SK-N-SH (cell line): Measurements from ENCODE around the gene KRCC1.

Experiments used
- EP300 ChIP-seq, 2 experiments: IDR thresholded peaks; 2 replicates each; pipeline versions ENCODE4 v1.4.0 to v1.6.1; 2012; ENCODE audit warnings: borderline replicate concordance in 1 of 2, low read depth in 1 of 2, low read length in 1 of 2
- EZH2phosphoT487 ChIP-seq: fragments of 200-600 bp; sonication (generic); IDR thresholded peaks from 2 replicates; pipeline ENCODE4 v1.6.1; 2017; ENCODE audit warnings: low read depth, mixed run types, mild to moderate bottlenecking, antibody characterized with exemption, moderate library complexity, borderline replicate concordance
- FOSL2 ChIP-seq: IDR thresholded peaks from 2 replicates; pipeline ENCODE4 v1.4.0; 2012; ENCODE audit warnings: low read depth, mild to moderate bottlenecking, moderate library complexity, borderline replicate concordance
- POLR2AphosphoS5 ChIP-seq: IDR thresholded peaks from 2 replicates; pipeline ENCODE4 v1.6.1; 2012; ENCODE audit warnings: low read depth, low read length
- SIN3A ChIP-seq: IDR thresholded peaks from 2 replicates; pipeline ENCODE4 v1.6.1; 2012; ENCODE audit warnings: low read depth, mild to moderate bottlenecking, low read length, moderate library complexity, borderline replicate concordance
- TAF1 ChIP-seq: IDR thresholded peaks from 2 replicates; pipeline ENCODE4 v1.6.1; 2012; ENCODE audit warnings: low read depth, mild to moderate bottlenecking, low read length, moderate library complexity, borderline replicate concordance
- TCF12 ChIP-seq: IDR thresholded peaks from 2 replicates; pipeline ENCODE4 v1.4.0; 2012
- TEAD4 ChIP-seq: IDR thresholded peaks from 2 replicates; pipeline ENCODE4 v1.4.0; 2012; ENCODE audit warnings: mild to moderate bottlenecking, borderline replicate concordance; ENCODE audit not compliant: insufficient read depth
- TF ChIP-seq, protein P1 (sequence below): fragments of 200-600 bp; sonication (generic); IDR thresholded peaks from 2 replicates; pipeline ENCODE4 v1.6.1; 2017; ENCODE audit warnings: antibody characterized with exemption, mild to moderate bottlenecking, moderate library complexity
- TF ChIP-seq, protein P2 (sequence below): fragments of 150-350 bp; IDR thresholded peaks from 2 replicates; pipeline ENCODE4 v1.6.1; 2017; ENCODE audit warnings: antibody characterized with exemption, low read length, low read depth, borderline replicate concordance
- TF ChIP-seq, protein P3 (sequence below): IDR thresholded peaks from 2 replicates; pipeline ENCODE4 v1.4.0; 2012; ENCODE audit warnings: low read depth
- TF ChIP-seq, protein P4 (sequence below): IDR thresholded peaks from 2 replicates; pipeline ENCODE4 v1.4.0; 2012; ENCODE audit warnings: low read depth, borderline replicate concordance
- TF ChIP-seq, protein P5 (sequence below): IDR thresholded peaks from 2 replicates; pipeline ENCODE4 v1.6.1; 2012; ENCODE audit warnings: mild to moderate bottlenecking, low read depth, low read length, moderate library complexity

DNA sequence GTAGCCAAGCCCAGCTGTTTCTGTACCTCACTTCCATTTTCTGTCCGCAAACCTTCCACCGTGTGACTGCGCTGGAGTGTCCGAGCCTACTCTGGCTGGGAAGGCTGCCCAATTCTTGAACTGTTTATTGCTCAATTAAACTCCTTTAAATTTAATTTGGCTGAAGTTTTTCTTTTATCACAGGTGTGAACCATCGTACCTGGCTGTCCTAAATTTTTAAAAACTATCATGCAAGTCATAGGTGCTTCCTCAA lies 33.0 kb downstream of the KRCC1 start:
- TF ChIP-seq TAF1, result no peak
- TF ChIP-seq, protein P1, sequence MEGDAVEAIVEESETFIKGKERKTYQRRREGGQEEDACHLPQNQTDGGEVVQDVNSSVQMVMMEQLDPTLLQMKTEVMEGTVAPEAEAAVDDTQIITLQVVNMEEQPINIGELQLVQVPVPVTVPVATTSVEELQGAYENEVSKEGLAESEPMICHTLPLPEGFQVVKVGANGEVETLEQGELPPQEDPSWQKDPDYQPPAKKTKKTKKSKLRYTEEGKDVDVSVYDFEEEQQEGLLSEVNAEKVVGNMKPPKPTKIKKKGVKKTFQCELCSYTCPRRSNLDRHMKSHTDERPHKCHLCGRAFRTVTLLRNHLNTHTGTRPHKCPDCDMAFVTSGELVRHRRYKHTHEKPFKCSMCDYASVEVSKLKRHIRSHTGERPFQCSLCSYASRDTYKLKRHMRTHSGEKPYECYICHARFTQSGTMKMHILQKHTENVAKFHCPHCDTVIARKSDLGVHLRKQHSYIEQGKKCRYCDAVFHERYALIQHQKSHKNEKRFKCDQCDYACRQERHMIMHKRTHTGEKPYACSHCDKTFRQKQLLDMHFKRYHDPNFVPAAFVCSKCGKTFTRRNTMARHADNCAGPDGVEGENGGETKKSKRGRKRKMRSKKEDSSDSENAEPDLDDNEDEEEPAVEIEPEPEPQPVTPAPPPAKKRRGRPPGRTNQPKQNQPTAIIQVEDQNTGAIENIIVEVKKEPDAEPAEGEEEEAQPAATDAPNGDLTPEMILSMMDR, result no peak
- TF ChIP-seq, protein P2, sequence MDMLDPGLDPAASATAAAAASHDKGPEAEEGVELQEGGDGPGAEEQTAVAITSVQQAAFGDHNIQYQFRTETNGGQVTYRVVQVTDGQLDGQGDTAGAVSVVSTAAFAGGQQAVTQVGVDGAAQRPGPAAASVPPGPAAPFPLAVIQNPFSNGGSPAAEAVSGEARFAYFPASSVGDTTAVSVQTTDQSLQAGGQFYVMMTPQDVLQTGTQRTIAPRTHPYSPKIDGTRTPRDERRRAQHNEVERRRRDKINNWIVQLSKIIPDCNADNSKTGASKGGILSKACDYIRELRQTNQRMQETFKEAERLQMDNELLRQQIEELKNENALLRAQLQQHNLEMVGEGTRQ, result no peak
- TF ChIP-seq TCF12, result no peak
- TF ChIP-seq, protein P3, sequence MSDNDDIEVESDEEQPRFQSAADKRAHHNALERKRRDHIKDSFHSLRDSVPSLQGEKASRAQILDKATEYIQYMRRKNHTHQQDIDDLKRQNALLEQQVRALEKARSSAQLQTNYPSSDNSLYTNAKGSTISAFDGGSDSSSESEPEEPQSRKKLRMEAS, result no peak
- no peak for TF ChIP-seq FOSL2
- TF ChIP-seq, protein P4, sequence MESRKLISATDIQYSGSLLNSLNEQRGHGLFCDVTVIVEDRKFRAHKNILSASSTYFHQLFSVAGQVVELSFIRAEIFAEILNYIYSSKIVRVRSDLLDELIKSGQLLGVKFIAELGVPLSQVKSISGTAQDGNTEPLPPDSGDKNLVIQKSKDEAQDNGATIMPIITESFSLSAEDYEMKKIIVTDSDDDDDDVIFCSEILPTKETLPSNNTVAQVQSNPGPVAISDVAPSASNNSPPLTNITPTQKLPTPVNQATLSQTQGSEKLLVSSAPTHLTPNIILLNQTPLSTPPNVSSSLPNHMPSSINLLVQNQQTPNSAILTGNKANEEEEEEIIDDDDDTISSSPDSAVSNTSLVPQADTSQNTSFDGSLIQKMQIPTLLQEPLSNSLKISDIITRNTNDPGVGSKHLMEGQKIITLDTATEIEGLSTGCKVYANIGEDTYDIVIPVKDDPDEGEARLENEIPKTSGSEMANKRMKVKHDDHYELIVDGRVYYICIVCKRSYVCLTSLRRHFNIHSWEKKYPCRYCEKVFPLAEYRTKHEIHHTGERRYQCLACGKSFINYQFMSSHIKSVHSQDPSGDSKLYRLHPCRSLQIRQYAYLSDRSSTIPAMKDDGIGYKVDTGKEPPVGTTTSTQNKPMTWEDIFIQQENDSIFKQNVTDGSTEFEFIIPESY, result no peak
- TF ChIP-seq POLR2AphosphoS5, result no peak
- TF ChIP-seq EP300 (IDR thresholded peaks at IDR 0.05; ENCODE audit: borderline replicate concordance in 1 of 2, low read depth in 1 of 2, low read length in 1 of 2), result no peak
- TF ChIP-seq, protein P5, sequence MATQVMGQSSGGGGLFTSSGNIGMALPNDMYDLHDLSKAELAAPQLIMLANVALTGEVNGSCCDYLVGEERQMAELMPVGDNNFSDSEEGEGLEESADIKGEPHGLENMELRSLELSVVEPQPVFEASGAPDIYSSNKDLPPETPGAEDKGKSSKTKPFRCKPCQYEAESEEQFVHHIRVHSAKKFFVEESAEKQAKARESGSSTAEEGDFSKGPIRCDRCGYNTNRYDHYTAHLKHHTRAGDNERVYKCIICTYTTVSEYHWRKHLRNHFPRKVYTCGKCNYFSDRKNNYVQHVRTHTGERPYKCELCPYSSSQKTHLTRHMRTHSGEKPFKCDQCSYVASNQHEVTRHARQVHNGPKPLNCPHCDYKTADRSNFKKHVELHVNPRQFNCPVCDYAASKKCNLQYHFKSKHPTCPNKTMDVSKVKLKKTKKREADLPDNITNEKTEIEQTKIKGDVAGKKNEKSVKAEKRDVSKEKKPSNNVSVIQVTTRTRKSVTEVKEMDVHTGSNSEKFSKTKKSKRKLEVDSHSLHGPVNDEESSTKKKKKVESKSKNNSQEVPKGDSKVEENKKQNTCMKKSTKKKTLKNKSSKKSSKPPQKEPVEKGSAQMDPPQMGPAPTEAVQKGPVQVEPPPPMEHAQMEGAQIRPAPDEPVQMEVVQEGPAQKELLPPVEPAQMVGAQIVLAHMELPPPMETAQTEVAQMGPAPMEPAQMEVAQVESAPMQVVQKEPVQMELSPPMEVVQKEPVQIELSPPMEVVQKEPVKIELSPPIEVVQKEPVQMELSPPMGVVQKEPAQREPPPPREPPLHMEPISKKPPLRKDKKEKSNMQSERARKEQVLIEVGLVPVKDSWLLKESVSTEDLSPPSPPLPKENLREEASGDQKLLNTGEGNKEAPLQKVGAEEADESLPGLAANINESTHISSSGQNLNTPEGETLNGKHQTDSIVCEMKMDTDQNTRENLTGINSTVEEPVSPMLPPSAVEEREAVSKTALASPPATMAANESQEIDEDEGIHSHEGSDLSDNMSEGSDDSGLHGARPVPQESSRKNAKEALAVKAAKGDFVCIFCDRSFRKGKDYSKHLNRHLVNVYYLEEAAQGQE, result no peak
- no peak for TF ChIP-seq EZH2phosphoT487
- TF ChIP-seq TEAD4, result no peak
- no peak for TF ChIP-seq SIN3A
